Activated naive CD8-positive, alpha-beta T cell treated with anti-CD3 and anti-CD28 coated beads, Interleukin-2, amount 10 ng/mL, durations not matched to agents 7 days and 5 days (primary cell): ENCODE measurements around the gene CNGA4. TPM values are rescaled to one million over a fixed set of nuclear protein-coding genes. Genes with fewer than 3 reads are reported as not detected.

Experiments
- ATAC-seq: fragments of 150-1000 bp; cut with Tn5 transposase; one replicate; pipeline ENCODE4 v1.10.0; 2021; ENCODE audit warnings: low read depth, moderate library complexity
- POLR2A ChIA-PET: fragments of 350-600 bp; sonication (Branson Sonifier 250); formaldehyde crosslinking; loops from one replicate; lab custom pipeline; 2021; ENCODE audit warnings: antibody characterized with exemption; lab: Charles Lee
- DNase-seq: peaks from one replicate; pipeline ENCODE4 v3.0.0; 2021
- H3K27ac Mint-ChIP-seq: one replicate; pipeline ENCODE4 v1.8.0; 2022; ENCODE audit warnings: mild to moderate bottlenecking, mixed read lengths
- H3K27me3 Mint-ChIP-seq: one replicate; pipeline ENCODE4 v1.8.0; 2022; ENCODE audit warnings: mild to moderate bottlenecking, moderate library complexity, mixed read lengths
- H3K36me3 Mint-ChIP-seq: one replicate; pipeline ENCODE4 v1.8.0; 2021; ENCODE audit warnings: mild to moderate bottlenecking, mixed read lengths
- H3K4me1 Mint-ChIP-seq: one replicate; pipeline ENCODE4 v1.8.0; 2021; ENCODE audit warnings: mixed read lengths
- H3K4me3 Mint-ChIP-seq: one replicate; pipeline ENCODE4 v1.8.0; 2022; ENCODE audit warnings: mild to moderate bottlenecking, moderate library complexity, mixed read lengths
- H3K9me3 Mint-ChIP-seq: one replicate; pipeline ENCODE4 v1.8.0; 2021; ENCODE audit warnings: mixed read lengths
- total RNA-seq, 2 experiments: library from RNA; stranded (reverse); gene quantifications; one replicate each; pipeline ENCODE4 v1.2.3, GENCODE V29; 2021

Gene CNGA4
- total RNA-seq, 2 experiments from 2014 or later, result 0.20 to 0.22 TPM

DNA sequence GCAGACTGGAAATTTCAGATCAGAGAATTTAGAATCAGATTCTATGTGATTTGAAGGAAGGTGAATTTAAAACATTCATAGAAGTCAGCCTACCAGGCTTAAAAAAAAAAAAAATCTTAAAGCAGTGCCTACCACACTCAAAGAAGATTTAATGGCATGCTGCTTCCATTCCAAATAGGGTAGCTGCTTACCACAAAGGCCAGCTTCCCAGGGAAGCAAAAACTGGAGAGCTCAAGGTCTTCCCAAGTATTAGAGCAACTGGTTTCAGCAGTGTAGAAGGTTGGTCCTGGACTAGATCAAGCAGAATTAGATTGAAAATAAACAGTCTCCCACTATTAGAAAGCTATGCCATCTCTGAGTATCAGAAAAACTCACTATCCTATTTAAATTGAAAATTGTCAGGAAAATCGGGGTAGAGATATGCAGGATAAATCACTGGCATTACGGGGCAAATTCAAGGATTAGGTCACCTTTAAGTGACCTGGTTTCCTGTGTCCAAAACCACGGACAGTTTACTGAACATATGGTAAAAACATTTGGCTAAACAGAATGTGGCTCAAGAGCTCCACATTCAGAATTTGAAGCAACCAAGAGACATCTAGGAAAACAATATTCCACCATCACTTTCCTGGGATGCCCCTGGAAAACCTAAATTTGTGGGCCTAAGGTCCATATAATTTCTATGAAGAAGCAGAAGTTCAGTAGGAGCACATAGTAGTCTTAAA is 32.3 kb upstream of the CNGA4 start:
- ATAC-seq, result no peak
- Mint-ChIP-seq H3K9me3 (no peaks in the 10 kb centered on the region), H3K36me3 (peaks cover 24% of the 10 kb centered on the region), H3K4me3 (no peak overlapping the region), H3K27me3 (no peaks in the 10 kb centered on the region), H3K27ac (no peak overlapping the region), H3K4me1 (peaks cover 29% of the 10 kb centered on the region)
- POLR2A ChIA-PET, result interaction anchor here (1.2 kb wide), 1 partner anchor 28 kb away, joined by 4 read pairs; the partner anchor contains the start of gene FHIP1B
- DNase-seq, result no peak

DNA sequence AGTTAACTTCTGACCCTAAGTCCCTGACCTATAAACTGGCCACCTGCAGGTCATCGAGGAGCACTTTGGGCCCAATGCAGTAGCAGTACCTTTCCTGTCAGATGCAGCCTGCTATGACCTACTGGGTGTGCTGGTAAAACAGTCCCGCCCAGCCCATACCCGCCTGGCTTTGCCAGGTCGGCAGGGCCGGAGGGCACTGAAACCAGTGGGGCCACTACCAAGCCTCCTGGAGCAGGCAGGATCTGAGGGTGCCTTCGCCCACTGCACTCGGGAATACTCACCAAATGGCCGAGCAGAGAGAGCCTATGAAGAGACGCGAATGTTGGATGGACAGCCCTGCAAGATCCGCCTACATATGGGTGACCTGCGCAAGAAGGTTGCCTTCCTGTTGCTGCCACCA is 29.1 kb upstream of the CNGA4 start:
- POLR2A ChIA-PET, result no interaction called here
- ATAC-seq (no peak), DNase-seq (no peak)
- peaks cover 6% of the 10 kb centered on the region for H3K4me1 Mint-ChIP-seq
- no peaks in the 10 kb centered on the region for H3K27me3 Mint-ChIP-seq
- peaks cover 9% of the 10 kb centered on the region for H3K36me3 Mint-ChIP-seq
- H3K27ac Mint-ChIP-seq, result no peak overlapping the region
- H3K9me3 Mint-ChIP-seq, result no peaks in the 10 kb centered on the region
- no peak overlapping the region for H3K4me3 Mint-ChIP-seq

DNA sequence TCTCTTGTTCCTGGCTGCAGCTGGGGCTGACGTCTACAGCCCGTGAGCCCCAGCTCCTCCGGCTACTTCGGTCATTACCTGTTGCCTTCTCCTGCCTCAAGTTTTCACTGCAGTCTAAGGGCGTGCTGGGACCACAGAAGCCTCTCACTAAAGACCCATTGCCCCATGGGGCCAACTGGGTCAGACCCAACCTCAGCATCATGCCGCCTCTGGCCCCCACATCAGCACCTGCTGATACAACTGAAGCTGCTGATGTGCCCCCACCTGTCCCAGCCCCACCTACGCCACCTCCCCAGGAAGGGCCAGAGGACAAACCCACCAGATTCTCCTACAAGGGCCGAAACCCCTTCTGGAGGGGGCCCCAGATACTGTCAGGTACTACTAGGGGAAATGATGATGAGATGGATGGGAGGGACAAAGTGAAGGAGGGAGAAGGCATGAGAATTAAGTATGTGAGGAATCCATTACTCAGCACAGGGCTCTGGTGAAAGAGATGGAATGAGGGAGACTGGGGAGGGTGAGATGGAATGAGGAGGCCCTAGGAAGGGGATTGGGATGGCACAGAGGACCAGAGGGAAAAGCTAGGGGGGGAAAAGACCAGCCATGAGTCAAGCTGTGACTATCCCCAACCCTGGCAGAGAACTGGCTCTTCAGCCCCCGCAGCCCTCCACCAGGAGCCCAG is 28.5 kb upstream of the CNGA4 start:
- DNase-seq (no peak), ATAC-seq (no peak)
- Mint-ChIP-seq H3K27ac (no peak overlapping the region), H3K36me3 (peaks cover 7% of the 10 kb centered on the region), H3K4me3 (no peak overlapping the region), H3K27me3 (no peaks in the 10 kb centered on the region), H3K4me1 (peaks cover 3% of the 10 kb centered on the region), H3K9me3 (no peaks in the 10 kb centered on the region)
- POLR2A ChIA-PET, result no interaction called here

DNA sequence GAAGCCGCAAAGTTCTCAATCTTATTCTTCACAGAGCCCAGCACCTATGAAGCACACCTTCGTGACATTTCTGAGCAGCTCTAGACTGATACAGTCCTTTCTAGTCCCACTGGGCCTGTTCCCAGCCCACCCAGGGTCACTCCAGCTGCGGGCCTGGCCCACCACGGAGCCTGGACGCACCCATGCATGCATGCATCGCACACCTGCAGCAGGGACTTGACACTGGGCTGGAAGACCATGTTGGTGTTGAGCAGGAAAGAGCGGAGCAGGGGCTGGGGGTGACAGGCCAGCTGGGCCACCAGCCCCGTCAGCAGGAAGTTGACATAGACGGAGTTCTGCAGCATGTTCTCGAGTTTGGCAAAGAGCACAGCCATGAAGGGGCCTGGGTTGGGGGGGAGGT is 24.4 kb upstream of the CNGA4 start:
- Mint-ChIP-seq H3K36me3 (peaks cover 14% of the 10 kb centered on the region), H3K4me3 (no peak overlapping the region), H3K4me1 (peaks cover 8% of the 10 kb centered on the region), H3K27me3 (no peaks in the 10 kb centered on the region), H3K27ac (no peak overlapping the region), H3K9me3 (no peaks in the 10 kb centered on the region)
- DNase-seq (no peak), ATAC-seq (no peak)
- POLR2A ChIA-PET, result no interaction called here

DNA sequence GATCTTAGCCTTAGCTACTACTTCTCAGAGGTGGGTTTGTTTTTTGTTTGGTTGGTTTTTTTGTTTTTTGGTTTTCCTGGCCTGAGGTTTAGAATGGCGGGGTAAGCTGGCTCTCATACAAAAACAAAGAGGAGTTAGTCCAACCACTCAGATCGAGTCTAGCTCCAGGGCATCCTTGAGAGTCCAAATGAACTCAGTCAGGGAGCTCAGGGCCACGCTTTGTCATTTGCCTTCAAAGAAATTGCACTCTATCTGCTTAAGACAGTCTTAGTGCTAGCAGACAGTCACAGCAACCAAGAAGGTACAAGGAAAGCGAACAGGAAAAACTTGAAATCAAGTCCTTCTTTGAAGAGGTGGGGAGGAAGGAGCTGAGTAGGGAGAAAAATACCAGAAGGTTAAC is 22.4 kb upstream of the CNGA4 start:
- POLR2A ChIA-PET, result interaction anchor here (1.3 kb wide), 1 partner anchor 18 kb away, joined by 3 read pairs; the partner anchor contains the start of gene FHIP1B
- H3K9me3 Mint-ChIP-seq, result no peaks in the 10 kb centered on the region
- no peaks in the 10 kb centered on the region for H3K27me3 Mint-ChIP-seq
- ATAC-seq (no peak), DNase-seq (no peak)
- H3K4me3 Mint-ChIP-seq, result no peak overlapping the region
- peaks cover 19% of the 10 kb centered on the region for H3K36me3 Mint-ChIP-seq
- H3K4me1 Mint-ChIP-seq, result peaks cover 12% of the 10 kb centered on the region
- no peak overlapping the region for H3K27ac Mint-ChIP-seq

DNA sequence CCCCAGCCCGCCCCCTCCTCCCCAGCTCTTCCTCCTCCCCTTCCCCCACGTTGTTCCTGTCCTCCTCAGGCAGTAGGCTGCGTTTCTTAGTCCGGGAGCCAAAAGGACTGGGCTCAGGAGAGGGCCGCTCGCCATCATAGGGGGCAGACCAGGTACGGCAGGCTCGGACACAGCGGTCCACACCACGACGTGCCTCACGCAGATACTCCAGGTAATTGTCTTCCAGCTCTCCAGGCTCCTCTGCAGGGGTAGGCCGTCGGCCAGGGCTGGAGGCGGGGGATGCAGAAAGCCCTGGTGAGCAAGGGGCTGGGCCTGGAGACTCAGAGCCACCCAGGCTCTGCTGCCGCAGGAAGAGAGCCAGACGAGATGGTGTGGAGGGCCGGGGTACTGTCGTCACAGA is 21.2 kb upstream of the CNGA4 start:
- H3K36me3 Mint-ChIP-seq, result peaks cover 25% of the 10 kb centered on the region
- POLR2A ChIA-PET, result no interaction called here

DNA sequence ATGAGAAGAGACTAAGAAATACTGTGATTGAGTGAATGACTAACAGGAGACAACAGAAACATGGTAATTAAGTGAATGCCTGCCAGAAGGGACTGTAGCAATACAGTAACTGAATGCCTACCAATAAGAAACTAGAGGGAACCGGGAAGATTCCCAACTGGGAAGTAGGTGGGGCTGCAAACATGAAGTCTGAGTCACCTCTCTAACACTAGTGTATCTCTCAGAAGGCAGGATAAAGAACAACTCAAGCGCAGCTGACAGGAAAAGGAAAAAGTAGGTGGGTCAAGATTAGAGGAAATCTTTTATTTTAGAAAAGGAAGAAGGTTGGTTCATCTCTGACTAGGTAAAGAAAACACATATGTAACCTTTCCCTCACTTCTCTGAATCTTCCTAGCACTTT is 19.5 kb upstream of the CNGA4 start:
- no peak for ATAC-seq
- Mint-ChIP-seq H3K36me3 (peaks cover 27% of the 10 kb centered on the region), H3K4me1 (peaks cover 12% of the 10 kb centered on the region), H3K27me3 (no peaks in the 10 kb centered on the region), H3K9me3 (no peaks in the 10 kb centered on the region), H3K27ac (peak overlapping the region; percentile 39), H3K4me3 (no peak overlapping the region)
- DNase-seq, result no peak
- POLR2A ChIA-PET, result no interaction called here

More for the DNA sequence above, 21.2 kb upstream of the CNGA4 start:
- Mint-ChIP-seq H3K9me3 (no peaks in the 10 kb centered on the region), H3K4me3 (no peak overlapping the region), H3K27me3 (no peaks in the 10 kb centered on the region), H3K27ac (no peak overlapping the region), H3K4me1 (peaks cover 12% of the 10 kb centered on the region)
- DNase-seq (no peak), ATAC-seq (no peak)

DNA sequence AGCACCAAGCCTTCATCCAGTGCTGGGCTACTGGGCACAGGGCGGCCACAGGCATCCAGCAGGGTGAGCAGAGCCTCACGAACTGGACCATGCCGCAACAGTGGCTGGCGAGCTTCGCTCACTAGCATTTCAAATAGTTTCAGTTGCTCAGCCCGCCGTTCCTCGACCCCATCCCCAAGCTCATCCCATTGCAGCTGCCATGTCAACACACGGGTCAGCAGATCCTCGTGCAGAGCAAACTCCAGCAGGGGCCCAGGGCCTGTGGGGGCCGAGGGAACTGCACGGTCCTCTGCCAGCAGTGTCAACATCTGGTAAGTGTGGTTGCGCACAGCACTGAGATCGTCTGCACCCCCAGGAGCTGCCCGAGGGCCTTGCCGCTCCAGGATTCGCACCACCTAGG is 15.0 kb upstream of the CNGA4 start:
- DNase-seq, result no peak
- Mint-ChIP-seq H3K27ac (no peak overlapping the region), H3K27me3 (no peaks in the 10 kb centered on the region), H3K4me1 (peaks cover 21% of the 10 kb centered on the region), H3K9me3 (no peaks in the 10 kb centered on the region), H3K4me3 (no peak overlapping the region), H3K36me3 (peaks cover 25% of the 10 kb centered on the region)
- POLR2A ChIA-PET, result no interaction called here
- ATAC-seq, result no peak

DNA sequence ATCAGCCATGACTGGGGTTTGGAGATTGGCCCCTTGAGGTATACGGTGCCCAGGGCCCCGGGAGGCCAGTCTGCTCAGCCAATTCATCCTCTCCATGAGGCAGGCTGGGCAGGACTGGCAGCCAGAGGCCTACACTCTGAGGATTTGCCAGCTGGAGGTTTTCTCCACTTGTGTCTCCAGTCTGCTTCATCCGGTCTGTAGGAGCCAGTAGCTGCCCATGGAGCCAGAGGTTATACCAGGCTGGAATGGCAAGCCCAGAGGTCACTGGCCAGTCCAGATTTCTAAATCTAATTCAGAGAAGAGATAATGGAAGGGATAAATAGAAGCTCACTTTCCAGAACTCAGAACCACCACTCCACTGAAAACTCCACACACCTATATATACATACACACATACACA is 14.5 kb upstream of the CNGA4 start:
- peaks cover 20% of the 10 kb centered on the region for H3K4me1 Mint-ChIP-seq
- no peaks in the 10 kb centered on the region for H3K9me3 Mint-ChIP-seq
- no peak overlapping the region for H3K27ac Mint-ChIP-seq
- H3K4me3 Mint-ChIP-seq, result no peak overlapping the region
- DNase-seq (no peak), ATAC-seq (no peak)
- H3K27me3 Mint-ChIP-seq, result no peaks in the 10 kb centered on the region
- H3K36me3 Mint-ChIP-seq, result peaks cover 26% of the 10 kb centered on the region
- POLR2A ChIA-PET, result no interaction called here

DNA sequence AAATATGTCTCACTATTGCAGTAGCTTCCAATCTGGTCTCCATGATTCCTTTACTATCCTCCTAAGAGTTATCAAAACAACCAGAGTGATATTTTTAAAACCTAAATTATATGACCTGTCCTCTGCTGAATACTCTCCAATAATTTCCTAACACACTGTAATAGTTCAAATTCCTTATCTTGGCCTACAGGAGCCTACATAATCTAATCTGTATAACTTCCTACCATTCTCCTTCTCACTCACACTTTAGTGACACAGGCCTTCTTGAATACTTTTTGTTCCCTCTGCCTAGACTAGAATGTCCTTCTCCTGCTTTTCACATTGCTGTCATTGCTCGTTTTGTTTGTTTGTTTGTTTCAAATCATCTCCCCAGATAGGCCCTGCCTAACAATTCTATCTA is 13.9 kb upstream of the CNGA4 start:
- peaks cover 26% of the 10 kb centered on the region for H3K36me3 Mint-ChIP-seq

DNA sequence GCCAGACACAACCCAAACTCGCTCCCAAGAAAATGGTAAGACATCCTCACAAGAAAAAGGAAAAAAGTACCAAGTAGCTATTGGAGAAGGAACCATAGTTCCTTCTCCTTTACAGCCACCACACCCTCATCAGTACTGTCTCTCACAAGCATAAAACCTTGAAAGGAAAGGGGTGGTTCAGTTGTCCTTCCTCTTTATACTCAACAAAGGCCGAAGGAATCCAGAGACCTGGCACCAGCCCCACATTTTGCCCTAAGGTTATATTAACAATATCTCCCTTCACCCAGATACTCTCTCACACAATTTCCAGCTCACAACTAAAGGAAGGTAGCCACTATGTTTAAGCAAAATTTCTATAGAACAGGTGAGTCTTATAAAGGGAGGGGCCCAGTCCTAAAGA is 13.0 kb upstream of the CNGA4 start:
- POLR2A ChIA-PET, result no interaction called here
- peaks cover 30% of the 10 kb centered on the region for H3K4me1 Mint-ChIP-seq
- H3K36me3 Mint-ChIP-seq, result peaks cover 22% of the 10 kb centered on the region
- no peak overlapping the region for H3K4me3 Mint-ChIP-seq
- DNase-seq (no peak), ATAC-seq (no peak)
- no peak overlapping the region for H3K27ac Mint-ChIP-seq
- H3K9me3 Mint-ChIP-seq, result no peaks in the 10 kb centered on the region
- H3K27me3 Mint-ChIP-seq, result no peaks in the 10 kb centered on the region

More for the DNA sequence above, 13.9 kb upstream of the CNGA4 start:
- DNase-seq (no peak), ATAC-seq (no peak)
- POLR2A ChIA-PET, result no interaction called here
- no peak overlapping the region for H3K4me3 Mint-ChIP-seq
- H3K27me3 Mint-ChIP-seq, result no peaks in the 10 kb centered on the region
- H3K9me3 Mint-ChIP-seq, result no peaks in the 10 kb centered on the region
- peaks cover 21% of the 10 kb centered on the region for H3K4me1 Mint-ChIP-seq
- no peak overlapping the region for H3K27ac Mint-ChIP-seq

DNA sequence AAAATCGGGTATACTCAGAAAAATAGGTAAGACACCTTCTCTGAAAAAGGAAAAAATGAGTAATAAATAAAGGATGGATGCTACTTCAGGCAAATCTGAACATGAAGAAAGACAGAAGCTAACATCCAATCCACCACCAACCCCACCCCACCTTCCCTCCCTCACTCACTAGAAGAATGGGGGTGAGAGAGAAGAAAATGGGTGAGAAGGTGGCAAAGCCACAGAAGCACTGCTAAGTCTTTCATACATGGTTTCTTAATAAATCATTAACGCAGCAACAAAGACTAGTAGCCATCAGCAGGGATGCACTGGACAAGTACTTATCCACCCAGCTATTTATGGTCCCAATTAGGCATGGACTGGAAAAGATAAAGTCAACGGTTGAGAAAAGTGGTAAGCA is 10.4 kb upstream of the CNGA4 start:
- Mint-ChIP-seq H3K9me3 (no peaks in the 10 kb centered on the region), H3K4me3 (no peak overlapping the region), H3K36me3 (peaks cover 15% of the 10 kb centered on the region), H3K27me3 (no peaks in the 10 kb centered on the region), H3K4me1 (peaks cover 32% of the 10 kb centered on the region), H3K27ac (no peak overlapping the region)
- POLR2A ChIA-PET, result no interaction called here
- no peak for DNase-seq
- ATAC-seq, result no peak

DNA sequence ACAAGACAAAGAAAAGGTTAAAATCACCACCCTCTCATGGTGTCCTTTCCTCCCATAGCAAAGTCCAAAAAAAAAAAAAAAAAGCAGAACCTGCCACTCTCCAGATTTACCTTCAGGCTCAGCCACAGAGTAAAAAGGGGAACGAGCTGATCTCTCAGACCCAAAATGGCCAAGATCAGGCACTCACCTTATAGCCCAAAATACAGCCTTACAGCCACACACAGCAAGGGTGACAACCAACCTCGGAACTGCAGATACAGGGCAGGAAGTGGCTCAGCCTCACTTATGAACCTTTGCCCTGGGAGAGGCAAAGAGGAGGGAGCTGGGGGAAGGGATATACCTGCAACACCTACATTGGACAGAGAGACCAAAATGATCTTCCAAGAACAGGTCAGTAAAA is 9.0 kb upstream of the CNGA4 start:
- peaks cover 36% of the 10 kb centered on the region for H3K4me1 Mint-ChIP-seq
- peak overlapping the region; percentile 66 for H3K27ac Mint-ChIP-seq
- H3K4me3 Mint-ChIP-seq, result peak overlapping the region; percentile 69
- no peaks in the 10 kb centered on the region for H3K9me3 Mint-ChIP-seq
- POLR2A ChIA-PET, result interaction anchor here (0.7 to 1.4 kb wide), 7 partner anchors 18 to 1408 kb away, joined by 3 to 5 read pairs (median 4); partner anchors contain the start of genes CAVIN3 and TRIM22
- peaks cover 18% of the 10 kb centered on the region for H3K36me3 Mint-ChIP-seq
- DNase-seq (no peak), ATAC-seq (peak; percentile 13)
- H3K27me3 Mint-ChIP-seq, result no peaks in the 10 kb centered on the region

DNA sequence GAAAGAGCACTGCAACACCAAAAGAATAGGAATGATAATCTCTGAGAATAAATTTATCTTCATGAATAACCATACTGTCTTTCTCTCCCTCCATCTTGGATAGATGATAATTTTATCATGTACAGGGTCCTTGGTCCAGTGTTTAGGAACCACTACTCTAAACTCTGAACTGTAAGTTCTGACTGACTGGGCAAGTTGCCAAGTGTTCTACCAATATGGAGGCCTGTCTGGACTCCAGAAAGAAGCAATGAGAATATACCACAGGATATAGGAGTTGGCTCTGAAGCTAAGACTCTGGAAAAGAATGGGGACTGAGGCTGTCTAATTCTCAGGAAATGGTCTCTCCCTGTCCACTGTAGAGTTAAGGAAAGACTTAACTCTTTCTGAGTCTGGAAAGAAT is 6.0 kb upstream of the CNGA4 start:
- DNase-seq, result no peak
- Mint-ChIP-seq H3K36me3 (peaks cover 13% of the 10 kb centered on the region), H3K4me3 (peak overlapping the region; percentile 16), H3K27ac (no peak overlapping the region), H3K4me1 (peaks cover 28% of the 10 kb centered on the region), H3K9me3 (no peaks in the 10 kb centered on the region), H3K27me3 (no peaks in the 10 kb centered on the region)
- no peak for ATAC-seq
- POLR2A ChIA-PET, result no interaction called here
